Measurements from ENCODE around the gene PARD3. TPM values are rescaled to one million over a fixed set of nuclear protein-coding genes. Genes with fewer than 3 reads are reported as not detected.

The PARD3 gene
- total RNA-seq, 1 donor from 2014 or later = 37.5 TPM

DNA sequence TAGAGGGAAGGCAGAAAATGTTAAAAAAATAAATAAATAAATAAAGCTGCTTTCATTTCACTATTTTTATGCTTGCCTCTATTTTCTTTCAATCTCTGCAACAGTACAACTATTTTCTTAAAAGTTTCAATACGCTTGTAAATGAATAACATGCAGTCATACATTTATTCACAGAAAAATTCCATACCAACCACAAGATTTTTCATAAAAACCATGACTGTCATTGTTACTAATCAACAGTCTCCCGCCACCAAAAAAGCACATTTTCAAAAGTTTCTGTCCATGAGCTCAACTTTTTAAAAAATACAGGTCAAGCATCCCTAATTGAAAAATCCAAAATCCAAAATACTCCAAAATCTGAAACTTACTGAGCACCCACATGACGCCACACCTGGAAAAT, 5.3 kb downstream of the PARD3 start:
- peak overlapping the region; percentile 28 to 50 for H3K4me3 ChIP-seq
- TF ChIP-seq, protein P1, sequence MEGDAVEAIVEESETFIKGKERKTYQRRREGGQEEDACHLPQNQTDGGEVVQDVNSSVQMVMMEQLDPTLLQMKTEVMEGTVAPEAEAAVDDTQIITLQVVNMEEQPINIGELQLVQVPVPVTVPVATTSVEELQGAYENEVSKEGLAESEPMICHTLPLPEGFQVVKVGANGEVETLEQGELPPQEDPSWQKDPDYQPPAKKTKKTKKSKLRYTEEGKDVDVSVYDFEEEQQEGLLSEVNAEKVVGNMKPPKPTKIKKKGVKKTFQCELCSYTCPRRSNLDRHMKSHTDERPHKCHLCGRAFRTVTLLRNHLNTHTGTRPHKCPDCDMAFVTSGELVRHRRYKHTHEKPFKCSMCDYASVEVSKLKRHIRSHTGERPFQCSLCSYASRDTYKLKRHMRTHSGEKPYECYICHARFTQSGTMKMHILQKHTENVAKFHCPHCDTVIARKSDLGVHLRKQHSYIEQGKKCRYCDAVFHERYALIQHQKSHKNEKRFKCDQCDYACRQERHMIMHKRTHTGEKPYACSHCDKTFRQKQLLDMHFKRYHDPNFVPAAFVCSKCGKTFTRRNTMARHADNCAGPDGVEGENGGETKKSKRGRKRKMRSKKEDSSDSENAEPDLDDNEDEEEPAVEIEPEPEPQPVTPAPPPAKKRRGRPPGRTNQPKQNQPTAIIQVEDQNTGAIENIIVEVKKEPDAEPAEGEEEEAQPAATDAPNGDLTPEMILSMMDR (IDR thresholded peaks at IDR 0.05) = no peak
- DNase-seq (ENCODE audit: low spot score in 2 of 2) = no peak
- no peaks in the 10 kb centered on the region for H3K9me3 ChIP-seq
- no peaks in the 10 kb centered on the region for H3K36me3 ChIP-seq
- H3K27me3 ChIP-seq = no peaks in the 10 kb centered on the region
- intact Hi-C loops (cut with DNase I) = no loop called here
- H3K4me1 ChIP-seq = peaks cover 3 to 20% of the 10 kb centered on the region in 2 donors
- no peak overlapping the region for H3K27ac ChIP-seq

DNA sequence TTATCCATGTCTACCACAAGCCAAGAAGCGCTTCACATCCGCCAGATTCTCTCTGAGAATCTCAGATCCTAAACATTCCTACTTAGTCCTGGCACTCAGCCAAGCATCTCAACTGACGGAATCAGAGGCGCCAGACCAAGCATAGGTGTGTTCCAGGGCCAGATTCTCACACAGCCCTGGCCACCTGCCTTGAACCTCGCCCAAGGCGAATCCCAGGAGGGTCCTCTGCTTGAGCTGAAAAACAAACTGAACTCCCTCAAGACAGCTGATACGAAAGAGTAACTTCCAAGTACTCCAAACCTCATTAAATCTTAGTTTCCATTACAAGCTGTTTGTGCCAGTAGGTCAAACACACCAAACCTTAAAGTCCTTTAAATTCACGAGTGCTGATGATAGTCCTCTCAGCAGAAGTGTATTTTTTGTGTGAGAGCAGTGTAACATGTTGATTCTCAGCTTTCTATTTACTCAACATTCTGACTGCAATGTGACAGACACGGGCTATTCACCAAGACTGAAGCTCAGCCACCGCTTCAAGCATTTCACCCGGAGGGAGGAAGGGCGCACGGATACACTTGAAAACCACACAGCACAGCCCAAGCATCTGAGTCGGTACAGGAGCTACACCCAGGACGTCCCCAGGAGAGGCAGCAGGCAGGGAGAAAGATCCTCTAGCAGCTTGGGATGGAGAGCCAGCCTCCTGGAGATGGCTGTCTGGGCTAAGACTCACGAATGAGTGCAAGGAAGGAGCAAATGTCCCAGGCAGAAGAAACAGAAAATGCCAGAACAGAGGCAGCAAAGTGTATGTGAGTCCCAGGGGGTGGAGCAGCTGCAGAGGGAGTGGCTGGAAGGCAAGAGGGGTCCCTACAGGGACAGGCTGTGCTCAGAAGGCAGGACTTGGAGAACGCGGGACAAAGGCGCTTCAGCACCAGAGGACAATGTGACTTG, 6.0 kb downstream of the PARD3 start:
- Histone ChIP-seq H3K27me3 (no peaks in the 10 kb centered on the region), H3K4me3 (peak overlapping the region; percentile 28 to 50), H3K4me1 (peaks cover 3 to 20% of the 10 kb centered on the region in 2 donors), H3K36me3 (no peaks in the 10 kb centered on the region), H3K27ac (no peak overlapping the region), H3K9me3 (no peaks in the 10 kb centered on the region)
- intact Hi-C loops (cut with DNase I) = no loop called here
- no peak for DNase-seq (ENCODE audit: low spot score in 2 of 2)
- TF ChIP-seq, protein P1 (IDR thresholded peaks at IDR 0.05) = no peak

DNA sequence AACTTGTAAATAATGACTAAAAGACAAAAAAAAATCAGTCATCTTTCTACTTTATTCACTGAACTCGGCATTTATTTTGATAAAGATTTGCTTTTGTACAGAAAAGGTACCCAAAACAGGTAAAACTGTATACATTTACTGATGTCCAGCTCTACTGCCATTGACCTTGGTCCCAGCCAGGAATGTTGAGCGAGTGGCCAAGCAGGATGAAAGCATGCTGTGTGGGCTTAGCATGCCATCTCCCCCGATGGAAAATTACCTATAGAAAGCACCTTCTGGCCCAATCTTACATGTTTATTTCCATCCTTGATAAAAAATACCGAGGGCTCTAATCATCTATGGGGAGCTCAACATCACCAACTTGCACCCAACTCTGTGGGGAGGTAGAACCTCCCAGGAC, 6.8 kb downstream of the PARD3 start:
- Histone ChIP-seq H3K27me3 (no peaks in the 10 kb centered on the region), H3K9me3 (no peaks in the 10 kb centered on the region), H3K36me3 (no peaks in the 10 kb centered on the region), H3K4me3 (no peak overlapping the region), H3K27ac (no peak overlapping the region), H3K4me1 (peaks cover 3 to 17% of the 10 kb centered on the region in 2 donors)
- intact Hi-C loops (cut with DNase I) = no loop called here
- no peak for DNase-seq (ENCODE audit: low spot score in 2 of 2)
- TF ChIP-seq, protein P1 (IDR thresholded peaks at IDR 0.05) = no peak

DNA sequence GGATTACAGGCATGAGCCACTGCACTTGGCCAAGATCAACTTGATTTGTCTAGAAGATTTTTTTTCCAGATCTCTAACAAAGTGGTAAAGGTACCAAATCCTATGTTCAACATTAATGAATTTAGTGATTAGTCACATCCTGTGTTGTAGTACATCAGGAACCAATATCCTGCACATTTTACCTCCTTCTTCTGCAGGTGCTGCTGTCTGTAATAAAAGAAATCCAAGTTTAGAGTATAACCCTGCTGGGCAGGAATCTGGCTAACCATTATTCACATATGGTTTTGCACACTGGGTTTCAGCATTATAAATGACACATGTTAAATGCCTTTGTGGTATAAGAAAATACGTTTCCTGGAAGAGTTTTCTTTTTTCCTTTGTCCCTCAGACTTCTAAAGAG, 10.8 kb downstream of the PARD3 start:
- intact Hi-C loops (cut with DNase I) = no loop called here
- H3K4me3 ChIP-seq = no peak overlapping the region

DNA sequence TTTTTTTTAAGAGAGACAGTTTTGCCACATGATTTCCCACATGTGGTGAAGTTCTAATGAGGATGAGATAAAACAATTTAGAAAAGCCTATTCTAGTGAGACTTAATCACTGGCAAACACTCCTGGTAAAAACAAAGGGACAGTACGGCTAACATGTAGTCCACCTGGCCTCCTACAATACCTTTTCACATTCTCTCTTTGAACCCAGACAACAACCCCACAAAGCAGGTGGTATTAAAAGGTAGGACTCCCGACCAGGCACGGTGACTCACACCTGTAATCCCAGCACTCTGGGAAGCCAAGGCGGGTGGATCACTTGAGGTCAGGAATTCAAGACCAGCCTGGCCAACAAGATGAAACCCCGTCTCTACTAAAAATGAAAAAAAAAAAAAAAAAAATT, 12.4 kb downstream of the PARD3 start:
- intact Hi-C loops (cut with DNase I) = no loop called here
- H3K36me3 ChIP-seq = no peaks in the 10 kb centered on the region
- H3K27me3 ChIP-seq = no peaks in the 10 kb centered on the region
- DNase-seq (ENCODE audit: low spot score in 2 of 2) = peak in 1 of 2 donors; percentile 4
- TF ChIP-seq, protein P1 (IDR thresholded peaks at IDR 0.05) = no peak
- no peak overlapping the region for H3K27ac ChIP-seq
- no peaks in the 10 kb centered on the region for H3K4me1 ChIP-seq
- H3K9me3 ChIP-seq = no peaks in the 10 kb centered on the region
- H3K4me3 ChIP-seq = no peak overlapping the region

More for the DNA sequence above, 10.8 kb downstream of the PARD3 start:
- H3K36me3 ChIP-seq = no peaks in the 10 kb centered on the region
- no peak overlapping the region for H3K27ac ChIP-seq
- H3K27me3 ChIP-seq = no peaks in the 10 kb centered on the region
- no peaks in the 10 kb centered on the region for H3K9me3 ChIP-seq
- peaks cover 0 to 7% of the 10 kb centered on the region in 2 donors for H3K4me1 ChIP-seq
- TF ChIP-seq, protein P1 (IDR thresholded peaks at IDR 0.05) = no peak
- DNase-seq (ENCODE audit: low spot score in 2 of 2) = peak in 1 of 2 donors; percentile 2
